Hematopoietic multipotent progenitor cell treated with erythropoietin and hydrocortisone succinate and interleukin-3 and kit ligand, for 4 days (in vitro differentiated cells): ENCODE data around the gene UQCRHL.
A peak's percentile ranks its signal among the peaks of the same experiment; 100 is the strongest.

Experiments used
- DNase-seq: peaks from one replicate; pipeline ENCODE4 v3.0.0-alpha.2; 2015

UQCRHL gene

DNA sequence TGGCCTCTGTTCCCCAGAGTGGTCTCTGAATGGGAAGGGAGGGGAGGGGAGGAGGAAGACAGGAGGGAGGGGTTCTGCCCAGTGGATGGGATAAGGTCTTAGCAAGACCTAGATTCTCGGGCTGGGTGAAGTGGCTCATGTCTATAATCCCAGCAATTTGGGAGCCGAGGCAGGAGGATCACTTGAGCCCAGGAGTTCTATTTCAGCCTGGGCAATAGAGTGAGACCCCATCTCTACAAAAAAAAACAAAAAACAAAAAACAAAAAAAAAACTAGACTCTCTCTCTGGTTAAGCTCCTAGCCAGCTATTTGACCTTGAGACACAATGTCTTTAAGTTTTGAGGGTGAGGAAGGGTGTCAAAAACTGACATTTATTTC, 11.4 kb downstream of the UQCRHL start:
- DNase-seq: no peak

DNA sequence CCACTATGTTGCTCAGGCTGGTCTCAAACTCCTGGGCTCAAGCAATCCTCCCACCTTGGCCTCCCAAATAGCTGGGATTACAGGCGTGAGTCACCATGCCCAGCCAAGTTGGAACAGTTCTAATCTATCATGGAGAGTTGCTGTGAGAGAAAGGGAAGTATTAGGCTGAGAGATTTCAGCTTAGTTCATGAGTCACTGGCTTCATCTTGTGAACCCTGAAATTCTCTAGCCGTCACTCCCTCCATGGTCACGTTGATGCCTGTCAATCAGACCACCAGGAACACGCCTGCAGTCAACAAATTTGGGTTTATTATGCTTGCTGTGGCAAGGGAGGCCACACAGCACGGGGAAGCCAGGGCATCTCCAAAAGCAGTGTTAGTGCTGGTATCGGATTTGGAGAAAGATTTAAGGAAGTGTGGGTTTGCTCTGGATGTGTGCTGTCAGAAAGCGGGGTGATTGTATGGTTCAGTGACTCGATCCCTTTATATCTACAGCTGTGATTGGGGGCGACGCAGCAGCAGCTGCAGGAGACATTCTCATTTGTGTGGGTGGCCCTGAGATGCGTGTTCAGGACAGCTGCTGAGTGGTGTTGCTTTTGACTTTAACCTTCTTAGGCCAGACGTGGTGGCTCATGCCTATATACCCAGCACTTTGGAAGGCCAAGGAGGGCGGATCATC, 18.7 kb downstream of the UQCRHL start:
- peak; percentile 26 for DNase-seq

DNA sequence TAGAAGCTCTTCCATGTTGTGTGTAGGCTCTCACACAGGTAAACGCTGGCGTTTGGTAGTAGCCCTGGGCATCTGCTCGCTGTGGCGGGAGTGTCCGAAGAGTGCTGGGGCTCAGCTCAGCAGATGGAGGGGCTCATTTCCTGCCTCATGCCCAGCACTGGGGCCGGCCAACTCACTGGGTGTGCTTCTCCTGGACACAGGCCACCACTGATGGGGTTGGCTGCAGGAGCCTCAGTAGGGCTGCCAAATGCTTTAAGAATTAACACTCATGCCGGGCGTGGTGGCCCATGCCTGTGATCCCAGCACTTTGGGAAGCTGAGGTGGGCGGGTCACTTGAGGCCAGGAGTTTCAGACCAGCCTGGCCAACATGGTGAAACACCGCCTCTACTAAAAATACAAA, 20.9 kb downstream of the UQCRHL start:
- no peak for DNase-seq

DNA sequence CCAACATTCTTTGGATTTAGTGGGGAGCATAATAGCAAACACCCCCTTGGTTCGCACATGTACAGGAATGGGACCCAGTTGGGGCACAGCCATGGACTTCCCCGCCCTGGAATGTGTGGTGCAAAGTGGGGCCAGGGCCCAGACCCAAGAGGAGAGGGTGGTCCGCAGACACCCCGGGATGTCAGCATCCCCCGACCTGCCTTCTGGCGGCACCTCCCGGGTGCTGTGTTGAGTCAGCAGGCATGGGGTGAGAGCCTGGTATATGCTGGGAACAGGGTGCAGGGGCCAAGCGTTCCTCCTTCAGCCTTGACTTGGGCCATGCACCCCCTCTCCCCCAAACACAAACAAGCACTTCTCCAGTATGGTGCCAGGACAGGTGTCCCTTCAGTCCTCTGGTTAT, 21.8 kb downstream of the UQCRHL start:
- no peak for DNase-seq

DNA sequence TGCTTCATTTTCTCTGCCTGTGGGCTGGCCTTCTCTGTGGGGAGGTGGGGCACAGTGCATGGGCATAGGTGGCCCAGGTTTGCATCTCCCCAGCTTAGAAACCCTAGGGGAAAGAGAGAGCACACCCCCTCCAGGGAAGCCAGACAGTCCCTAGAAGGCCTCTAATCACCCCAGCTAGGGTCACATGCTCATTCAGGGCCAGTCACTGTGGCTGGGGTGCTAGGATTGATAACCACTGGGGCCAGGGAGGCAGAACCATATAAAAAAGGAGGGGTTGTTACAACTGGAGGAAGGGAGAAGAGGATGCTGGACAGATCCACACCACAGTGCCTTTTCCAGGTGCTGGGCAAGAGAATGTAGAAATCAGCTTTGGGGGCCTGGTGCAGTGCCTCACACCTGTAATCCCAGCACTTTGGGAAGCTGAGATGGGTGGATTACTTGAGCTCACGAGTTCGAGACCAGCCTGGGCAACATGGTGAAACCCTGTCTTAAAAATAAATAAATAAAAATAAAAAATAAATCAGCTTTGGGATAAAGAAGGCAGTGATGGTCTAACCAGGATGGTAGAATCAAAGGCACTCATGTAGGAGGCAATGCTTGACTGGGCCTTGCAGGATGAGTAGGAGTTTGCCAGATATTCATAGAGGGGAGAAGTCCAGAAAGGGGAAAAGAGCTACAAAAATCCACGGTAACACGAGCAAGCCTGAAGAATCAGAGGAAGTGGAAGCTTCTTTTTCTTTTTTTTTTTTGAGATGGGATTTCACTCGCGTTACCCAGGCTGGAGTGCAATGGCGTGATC, 29.3 kb downstream of the UQCRHL start:
- no peak for DNase-seq

DNA sequence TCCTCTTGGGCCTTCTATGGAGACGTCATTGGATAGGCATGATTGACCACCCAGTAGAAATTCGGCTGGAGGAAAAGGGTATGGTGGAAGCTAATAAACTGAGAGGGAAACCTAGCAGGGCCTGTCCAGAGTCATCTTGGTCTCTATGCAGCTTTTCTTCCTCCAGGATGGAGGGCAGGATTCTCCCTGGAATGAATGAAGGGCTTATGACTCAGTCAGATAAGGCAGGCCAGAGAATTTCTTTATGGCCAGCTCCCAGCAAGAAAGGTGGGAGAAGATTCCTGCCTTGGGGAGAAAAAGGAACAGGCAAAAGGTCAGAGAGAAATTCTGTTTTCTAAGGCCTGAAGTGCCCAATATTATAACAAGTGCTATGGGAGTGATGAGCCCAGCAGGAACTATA, 31.7 kb downstream of the UQCRHL start:
- no peak for DNase-seq

DNA sequence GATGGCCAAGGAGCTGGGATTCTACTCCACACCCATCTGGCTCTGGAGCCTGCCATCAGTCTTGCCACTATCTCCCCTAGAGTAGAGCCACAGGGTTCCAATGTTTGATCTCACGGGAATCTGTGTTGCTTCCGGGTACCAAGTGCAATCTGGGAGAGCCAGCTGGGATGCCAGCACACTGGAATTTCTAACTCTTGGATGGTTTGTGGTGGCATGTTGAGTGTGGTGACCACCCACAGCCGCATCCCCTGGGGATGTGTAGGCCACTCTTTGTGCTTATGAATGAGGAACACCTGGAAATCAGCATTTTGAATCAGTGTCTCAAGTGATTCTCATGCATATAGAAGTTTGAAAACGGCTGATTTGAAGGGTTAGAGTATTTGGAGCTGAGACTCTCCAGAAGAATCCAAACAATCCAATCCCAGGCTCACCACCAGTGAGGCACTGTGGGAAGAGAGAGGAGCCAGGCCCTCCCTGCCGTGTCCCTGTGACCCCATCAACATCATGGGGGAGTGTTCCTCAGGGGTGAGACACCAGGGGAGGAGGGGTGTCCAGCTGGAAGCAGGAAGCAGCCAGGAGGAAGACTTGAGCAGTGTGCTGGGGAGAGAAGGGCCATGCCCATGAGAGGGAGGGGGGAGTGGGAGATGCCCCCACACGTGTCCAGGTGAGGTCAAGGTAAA, 35.5 kb downstream of the UQCRHL start:
- no peak for DNase-seq

DNA sequence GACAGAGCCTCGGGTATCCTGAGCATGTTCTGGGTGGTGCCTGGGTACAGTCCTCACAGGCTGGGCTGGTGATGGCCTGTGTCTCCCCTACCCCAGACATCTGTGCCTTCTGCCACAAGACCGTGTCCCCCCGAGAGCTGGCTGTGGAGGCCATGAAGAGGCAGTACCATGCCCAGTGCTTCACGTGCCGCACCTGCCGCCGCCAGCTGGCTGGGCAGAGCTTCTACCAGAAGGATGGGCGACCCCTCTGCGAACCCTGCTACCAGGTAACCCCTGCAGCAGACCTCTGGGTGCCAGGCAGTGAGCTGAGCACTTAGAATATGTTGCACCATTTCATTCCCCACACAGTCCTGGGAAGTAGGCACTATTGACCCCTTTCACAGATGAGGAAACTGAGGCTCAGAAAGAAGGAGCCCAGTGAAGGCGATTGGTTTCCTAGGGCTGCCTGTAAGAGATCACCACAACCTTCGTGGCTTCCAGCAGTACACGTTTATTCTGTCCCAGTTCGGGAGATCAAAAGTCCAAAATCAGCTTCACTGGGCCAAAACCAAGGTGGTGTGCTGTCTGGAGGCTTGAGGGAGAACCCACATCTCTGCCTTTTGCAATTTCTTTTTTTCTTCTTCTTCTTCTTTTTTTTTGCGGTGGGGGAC, 37.0 kb downstream of the UQCRHL start:
- no peak for DNase-seq

DNA sequence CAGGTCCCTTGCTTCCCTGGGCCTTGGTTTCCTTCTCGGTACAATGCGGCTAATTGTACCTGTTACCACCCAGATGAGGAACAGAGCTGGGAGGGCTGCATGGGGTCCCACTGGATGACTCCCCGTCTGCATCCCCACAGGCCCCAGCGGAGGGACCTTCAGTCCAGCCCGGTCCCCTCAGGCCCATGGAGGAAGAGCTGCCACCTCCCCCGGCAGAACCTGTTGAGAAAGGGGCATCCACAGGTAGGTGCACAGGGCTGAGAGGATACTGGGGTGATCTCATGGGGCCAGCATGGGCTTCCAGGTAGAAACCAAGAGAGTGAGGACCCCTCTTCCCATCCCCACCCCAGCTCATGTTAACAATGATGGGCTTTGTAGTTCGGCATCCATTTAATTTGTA, 39.1 kb downstream of the UQCRHL start:
- no peak for DNase-seq

DNA sequence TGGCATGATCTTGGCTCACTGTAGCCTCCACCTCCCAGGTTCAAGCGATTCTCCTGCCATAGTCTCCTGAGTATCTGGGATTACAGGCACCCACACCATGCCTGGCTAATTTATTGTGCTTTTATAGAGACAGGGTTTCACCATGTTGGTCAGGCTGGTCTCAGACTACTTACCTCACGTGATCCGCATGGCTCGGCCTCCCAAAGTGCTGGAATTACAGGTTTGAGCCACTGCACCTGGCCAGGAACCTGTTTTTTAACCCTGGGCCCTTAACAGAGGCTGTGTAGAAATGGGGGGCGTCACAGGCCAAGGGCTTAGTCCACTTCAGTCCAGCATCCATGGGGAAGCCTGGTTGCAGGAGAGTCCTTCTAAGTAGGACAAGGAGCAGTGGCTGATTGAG, 39.5 kb downstream of the UQCRHL start:
- no peak for DNase-seq

DNA sequence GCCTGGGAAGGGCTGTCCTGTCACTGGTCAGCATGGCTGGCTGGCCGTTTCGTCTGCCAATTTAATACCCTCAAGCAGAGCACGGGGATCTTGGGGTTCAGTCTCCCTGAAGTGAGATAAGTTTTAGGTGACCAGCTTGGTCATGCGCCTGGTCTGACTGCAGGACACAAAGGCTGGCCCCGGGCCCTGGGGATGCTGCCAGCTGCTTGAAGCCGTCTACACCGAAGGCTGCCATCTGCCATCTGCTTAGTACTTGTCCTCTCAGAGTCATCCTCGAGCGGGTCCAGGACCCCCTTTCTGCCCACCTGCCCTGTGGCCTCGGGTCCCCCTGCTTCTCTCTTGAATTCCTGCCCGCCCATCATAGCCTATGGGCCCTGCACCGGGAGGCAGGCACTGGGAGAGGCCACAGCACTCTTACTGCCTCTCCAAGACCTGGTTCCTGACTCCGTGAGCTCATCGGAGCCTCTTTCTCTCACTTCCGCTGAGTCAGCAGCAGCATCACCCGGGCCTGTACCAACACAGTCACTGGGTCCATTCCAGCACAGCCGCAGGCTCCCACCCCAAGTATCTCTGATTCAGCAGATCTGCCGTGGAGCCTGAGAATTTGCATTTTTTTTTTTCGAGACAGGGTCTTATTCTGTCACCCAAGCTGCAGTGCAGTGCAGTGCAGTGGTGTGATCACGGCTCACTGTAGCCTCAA, 41.8 kb downstream of the UQCRHL start:
- DNase-seq: no peak

DNA sequence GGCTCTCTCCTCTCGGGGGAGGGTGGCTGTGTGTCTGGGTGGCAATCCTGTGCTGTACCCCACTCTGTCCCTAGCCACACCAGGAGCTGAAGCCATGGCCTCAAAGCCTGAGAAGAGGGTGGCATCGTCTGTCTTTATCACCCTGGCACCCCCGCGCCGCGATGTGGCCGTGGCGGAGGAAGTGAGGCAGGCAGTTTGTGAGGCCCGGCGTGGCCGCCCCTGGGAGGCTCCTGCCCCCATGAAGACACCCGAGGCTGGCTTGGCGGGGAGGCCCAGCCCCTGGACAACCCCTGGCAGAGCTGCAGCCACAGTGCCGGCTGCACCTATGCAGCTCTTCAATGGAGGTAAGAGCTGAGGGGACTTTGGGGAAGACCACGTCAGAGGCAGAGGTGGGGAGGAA, 42.6 kb downstream of the UQCRHL start:
- DNase-seq: no peak

DNA sequence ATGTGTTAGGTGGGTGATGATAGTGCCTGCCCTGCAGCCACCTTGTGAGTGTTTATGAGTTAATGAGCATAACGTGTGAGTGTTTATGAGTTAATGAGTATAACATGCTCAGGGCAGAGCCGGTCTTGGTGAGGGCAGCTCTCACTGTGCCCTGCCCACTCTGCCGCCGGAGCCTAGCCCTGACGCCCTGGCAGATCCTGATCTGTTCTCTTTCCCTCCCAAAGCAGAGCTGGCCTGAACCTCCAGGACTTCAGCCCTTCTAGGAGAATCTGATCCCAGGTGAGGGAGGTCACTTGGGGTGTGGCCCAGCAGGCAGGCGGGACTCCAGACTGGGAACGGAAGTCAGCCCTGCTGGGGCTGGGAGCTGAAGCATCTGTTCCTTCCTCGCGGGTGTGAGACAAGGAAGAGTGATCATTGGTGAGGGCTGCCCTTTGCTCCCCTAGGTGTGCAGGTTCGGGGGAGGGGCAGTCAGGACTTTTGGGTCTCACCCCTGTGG, 43.1 kb downstream of the UQCRHL start:
- no peak for DNase-seq

DNA sequence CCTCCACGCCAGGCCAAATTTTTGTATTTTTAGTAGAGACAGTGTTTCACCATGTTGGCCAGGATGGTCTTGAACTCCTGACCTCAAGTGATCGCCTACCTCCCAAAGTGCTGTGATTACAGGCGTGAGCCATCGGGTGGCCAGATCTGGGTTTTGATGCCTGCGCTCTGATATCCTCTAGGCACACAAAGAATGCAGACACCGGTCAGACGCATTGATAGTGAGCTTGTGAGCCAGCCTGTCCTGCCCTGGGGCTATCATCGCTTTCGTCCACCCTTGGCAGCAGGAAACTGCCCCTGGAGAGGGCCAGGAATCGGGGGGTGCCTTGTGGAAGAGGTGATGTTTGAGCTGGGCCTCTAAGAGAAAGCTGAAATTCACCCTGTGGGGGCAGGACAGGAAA, 44.9 kb downstream of the UQCRHL start:
- DNase-seq: no peak

DNA sequence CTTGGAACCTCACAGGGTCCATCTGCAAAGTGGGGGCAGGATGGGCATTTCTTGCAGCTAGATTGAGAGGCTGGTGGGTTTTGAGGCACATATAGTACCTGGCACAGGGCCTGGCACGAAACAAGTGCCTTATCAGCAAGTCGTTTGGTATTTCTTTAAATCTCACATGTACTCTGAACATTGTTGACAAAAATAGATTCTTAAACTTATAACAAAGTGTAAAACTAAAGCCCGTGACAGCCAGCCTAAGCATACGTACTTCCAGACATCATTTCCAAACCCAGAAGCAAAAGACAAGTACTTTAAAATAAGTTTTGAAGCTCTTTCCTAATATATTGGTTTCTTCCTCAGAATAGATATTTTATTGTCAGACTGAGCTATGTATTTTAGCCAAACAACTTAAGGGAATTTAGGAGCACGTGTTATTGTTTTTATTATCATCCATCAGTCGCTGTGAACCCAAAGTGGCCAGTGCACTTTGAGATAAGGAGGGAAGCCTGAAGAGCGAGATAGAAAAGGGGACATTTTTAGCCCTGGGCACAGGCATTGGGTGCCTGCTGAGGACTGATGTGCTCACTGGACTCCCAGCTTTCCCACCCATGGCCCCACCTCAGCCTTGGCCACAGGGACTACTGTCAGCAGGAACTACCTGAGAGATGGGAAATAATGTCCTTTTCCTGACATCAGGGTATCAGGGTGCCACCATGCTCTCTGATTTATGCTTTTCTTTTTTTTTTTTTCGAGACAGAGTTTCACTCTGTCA, 45.9 kb downstream of the UQCRHL start:
- peak; percentile 63 for DNase-seq

DNA sequence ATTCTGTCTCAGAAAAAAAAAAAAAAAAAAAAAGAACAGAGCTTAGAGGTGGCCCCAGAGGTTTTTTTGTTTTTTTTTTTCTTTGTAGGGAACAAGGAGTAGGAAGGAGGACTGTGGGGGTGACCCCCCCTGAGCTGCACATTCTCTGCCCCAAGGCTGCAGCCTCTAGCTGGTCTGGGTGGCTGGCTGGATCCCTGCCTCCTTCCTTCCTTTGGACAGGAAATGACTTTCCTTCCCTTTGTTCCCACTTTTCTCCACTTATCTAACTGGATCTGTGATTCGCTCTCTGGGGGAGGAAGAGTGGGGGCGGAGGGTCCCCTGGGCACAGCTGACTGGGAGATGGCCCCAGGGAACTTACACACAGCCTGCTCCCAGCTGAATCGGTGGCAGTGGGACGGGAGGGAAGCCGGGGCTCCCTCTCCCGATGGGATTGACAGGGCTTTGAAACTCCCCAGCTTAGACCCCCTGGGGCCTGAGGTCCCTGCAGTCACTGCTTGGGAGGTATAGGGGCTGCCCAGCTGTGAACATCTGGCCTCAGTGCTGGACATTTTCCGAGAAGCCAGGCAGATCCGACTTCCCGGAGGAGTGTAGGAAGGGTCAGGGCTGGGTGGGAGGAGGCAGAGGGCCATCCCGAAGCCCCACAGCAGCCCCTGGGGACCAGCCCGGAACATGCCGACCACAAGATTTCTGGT, 46.8 kb downstream of the UQCRHL start:
- no peak for DNase-seq

DNA sequence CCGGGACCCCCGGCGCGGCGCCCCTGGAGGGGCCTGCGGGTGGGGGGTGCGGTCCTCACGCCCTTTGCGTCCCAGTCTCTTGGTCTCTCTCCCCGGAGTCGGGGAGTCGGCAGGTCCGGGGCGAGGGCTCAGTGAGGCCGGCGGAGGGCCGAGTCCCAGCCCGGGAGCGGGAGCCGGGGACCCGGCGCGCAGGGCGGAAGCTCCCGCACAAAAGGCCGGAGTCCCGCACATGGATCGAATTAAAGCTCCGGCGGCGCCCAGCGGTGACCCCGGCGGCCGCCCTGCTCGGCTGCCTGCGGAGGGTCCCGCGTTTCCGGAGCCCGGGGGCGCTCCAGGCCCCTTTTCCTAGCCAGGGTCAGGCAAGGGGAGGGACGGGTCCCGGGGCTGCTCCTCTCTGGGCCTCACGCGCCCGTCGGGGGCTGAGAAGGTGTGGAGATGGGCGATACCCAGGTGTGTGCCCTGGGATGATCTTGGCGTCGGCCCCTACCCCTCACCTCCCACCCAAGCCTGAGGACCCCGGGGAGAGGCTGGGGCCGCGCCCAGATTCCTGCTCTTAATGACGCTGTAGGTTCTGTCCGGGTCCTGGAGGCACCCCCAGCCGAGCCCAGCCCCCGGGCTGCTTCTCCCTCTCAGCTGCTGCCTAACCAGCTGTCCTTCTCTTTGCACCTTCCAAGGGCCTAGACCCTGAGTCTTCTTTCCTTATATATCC, 48.3 kb downstream of the UQCRHL start:
- no peak for DNase-seq

DNA sequence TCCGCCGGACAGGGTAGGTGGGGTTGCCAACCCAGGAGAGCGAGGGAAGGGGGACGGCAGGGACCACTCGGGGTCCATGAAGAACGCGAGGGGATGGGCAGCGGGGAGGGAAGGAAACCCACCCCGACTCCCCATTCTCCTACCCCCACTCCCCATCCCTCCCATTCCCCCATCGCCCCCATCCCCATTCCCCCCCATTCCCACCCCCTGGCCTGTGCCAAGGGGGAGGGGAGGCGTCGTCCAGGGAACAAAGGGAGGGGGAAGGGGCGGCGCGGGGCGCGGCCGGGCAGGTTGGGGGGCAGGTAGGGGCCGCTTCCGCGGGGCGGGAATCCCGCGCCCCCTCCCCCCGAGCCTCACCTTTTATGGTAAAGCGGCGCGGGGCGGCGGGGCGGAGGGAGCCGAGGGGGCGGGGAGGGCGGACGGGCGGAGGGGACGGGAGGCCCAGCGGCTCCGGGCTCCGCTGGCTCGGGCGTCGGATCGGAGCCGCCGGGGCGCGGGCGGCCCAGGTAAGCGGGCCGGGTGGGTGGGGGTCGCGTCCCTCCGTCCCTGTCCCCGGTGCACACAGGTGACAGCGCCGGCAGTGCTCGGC, 49.0 kb downstream of the UQCRHL start, which contains the start of gene FBLIM1:
FBLIM1 (plus strand) TSS at position 453 of the 589 bp plus-strand sequence. CDS start 6,189 bp downstream, outside the sequence.
- DNase-seq: no peak

DNA sequence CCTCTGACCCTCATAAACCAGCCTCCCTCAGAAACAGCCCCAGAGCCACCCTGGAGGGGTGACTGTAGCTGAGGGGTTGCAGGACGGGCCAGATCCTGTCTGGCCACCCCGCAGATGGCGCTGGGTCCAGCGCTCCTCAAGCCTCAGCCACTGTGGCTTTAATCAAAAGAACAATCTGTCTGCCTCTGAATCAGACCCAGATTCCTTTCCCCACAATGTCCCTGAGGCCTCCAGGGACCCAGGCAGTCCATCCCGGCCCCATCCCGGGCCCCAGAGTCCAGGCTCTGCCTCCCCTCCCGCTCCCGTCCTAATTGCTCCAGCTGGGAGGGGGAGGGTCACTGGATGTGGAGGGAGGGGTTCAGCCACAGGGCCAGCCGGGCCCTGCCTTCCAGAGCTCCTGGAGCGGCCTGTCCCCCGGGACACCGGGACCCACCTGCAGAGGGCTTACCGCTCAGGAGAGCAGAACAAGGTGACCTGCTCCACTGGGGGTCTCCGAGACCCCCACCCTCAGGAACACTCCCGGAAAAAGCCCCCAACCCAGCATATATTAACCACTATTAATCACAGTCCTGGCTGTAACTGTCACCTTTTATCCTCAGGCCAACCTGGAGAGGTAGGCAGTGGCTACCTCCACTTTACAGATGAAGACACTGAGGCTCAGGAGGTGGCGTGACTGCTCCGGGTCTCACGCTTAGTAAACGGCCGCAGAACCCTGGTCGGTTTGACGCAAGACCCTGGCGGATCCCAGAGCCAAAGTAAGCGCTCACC, 49.7 kb downstream of the UQCRHL start:
- no peak for DNase-seq
